ENCODE results near the gene PIGH. TPM values are rescaled to one million over a fixed set of nuclear protein-coding genes. Genes with fewer than 3 reads are reported as not detected.
"Not testable (repeated sequence)": the region's sequence is repeated elsewhere in the genome, so short reads cannot be mapped to it uniquely, and the experiment has no call there.

The PIGH gene
- total RNA-seq, 1 experiment from 2014 or later: 41.4 TPM

DNA sequence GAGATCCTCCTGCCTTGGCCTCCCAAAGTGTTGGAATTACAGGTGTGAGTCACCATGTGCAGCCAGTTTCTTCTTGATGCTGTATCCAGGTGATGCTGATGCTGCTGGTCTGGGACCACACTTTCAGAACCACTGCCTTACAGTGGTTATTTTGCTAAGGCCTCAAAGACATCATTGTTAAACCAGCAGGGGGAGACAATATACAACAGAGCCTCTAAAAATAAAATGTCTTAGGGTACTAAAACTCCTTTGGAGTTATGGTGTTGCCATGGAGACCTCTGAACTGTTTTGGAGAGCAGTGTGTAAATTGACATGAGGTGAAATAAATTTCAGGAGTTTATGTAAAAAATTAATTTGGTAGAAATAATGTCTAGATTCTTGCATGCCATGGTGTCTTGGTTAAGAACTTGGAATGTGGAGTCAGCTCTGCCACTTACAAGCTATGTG, 18.6 kb upstream of the PIGH start:
- peak; percentile 50 for DNase-seq (ENCODE audit: low spot score)
- in situ Hi-C loops (cut with HindIII; ENCODE audit: low sequenced_read_pairs): no loop called here

DNA sequence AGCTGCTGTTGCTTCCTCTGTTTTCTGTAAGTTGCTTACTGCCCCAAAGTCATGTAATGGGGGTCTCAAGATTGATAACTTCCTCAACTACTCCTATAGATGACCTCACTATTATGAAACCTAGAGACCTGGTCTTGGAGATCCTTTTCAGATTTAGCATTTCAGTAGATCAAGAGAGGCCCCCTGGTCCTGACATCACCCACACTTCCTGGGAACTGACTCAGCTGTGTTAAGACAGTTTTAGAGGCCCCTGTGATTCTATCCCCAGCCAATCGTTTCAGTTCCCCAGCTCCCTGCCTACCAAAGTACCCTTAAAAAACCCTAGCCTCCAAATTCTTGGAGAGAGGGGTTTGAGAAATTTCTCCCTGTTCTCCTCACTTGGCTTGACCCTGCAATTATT, 10.4 kb upstream of the PIGH start:
- no peak for DNase-seq (ENCODE audit: low spot score)
- in situ Hi-C loops (cut with HindIII; ENCODE audit: low sequenced_read_pairs): no loop called here

DNA sequence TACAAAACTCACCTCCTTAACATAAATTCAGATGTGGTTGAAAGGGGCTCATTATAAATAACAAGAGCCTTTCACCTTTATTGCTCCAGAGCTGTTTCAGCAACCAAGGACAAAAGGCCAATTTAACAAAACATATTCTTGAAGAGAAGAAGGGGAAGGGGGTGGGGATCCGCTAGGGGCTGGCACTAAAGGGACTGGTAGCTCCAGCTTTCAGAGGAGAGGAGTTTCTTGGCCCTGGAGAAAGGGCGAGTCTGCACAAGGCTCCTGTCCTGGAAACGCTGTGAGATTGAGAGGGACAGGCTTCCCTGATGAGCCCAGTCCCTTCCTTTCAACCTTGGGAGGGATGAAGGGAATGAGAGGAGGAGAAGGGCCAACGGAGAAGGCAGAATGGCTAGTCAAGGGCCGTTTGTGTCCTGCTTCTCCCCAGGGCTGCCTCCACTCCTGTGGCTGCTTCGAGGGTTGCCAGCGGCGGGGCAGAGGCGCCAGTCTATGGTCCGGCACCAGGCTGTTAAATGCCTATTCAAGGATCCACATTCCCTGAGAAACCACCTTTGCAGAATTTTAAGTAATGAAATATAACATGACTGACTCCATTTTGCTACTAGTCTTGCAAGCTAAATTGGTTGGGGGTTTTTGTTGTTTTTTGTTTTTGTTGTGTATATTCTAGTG, 9.7 kb upstream of the PIGH start:
- no peak for DNase-seq (ENCODE audit: low spot score)
- in situ Hi-C loops (cut with HindIII; ENCODE audit: low sequenced_read_pairs): no loop called here

DNA sequence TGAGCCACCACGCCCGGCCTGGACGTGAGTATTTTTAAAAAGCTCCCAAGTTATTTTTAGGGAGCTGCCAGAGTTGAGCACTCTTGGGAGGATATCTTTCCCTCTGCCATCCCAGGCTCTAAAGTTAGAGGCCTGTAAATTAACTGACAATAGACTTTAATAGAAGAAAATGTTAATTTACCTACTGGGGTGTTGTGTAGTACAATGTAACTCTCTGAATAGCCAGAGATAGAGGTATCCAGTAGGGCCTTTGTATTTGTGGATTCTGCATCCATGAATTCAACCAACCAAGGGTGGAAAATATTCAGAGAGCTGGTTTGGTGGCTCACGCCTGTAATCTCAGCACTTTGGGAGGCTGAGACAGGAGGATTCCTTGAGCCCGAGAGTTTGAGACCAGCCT, 7.6 kb upstream of the PIGH start:
- in situ Hi-C loops (cut with HindIII; ENCODE audit: low sequenced_read_pairs): no loop called here
- DNase-seq (ENCODE audit: low spot score): no peak

- in situ Hi-C loops (cut with HindIII; ENCODE audit: low sequenced_read_pairs): no loop called here
- DNase-seq (ENCODE audit: low spot score): no peak
These were observed 3.0 kb upstream of the PIGH start for GRCh38 chr14:67602995-67603545.

DNA sequence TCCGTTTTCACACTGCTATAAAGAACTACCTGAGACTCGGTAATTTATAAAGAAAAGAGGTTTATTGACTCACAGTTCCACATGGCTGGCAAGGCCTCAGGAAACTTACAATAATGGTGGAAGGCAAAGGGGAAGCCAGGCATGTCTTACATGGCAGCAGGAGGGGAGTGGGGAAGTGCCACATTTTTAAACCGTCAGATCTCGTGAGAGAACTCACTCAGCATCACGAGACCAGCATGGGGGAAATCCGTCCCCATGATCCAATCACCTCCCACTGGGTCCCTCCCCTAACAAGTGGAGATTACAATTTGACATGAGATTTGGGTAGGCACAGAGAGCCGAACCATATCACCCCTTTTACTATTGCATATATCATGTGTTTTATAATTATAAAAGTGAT, 2.0 kb upstream of the PIGH start:
- no peak for DNase-seq (ENCODE audit: low spot score)
- in situ Hi-C loops (cut with HindIII; ENCODE audit: low sequenced_read_pairs): no loop called here

- DNase-seq (ENCODE audit: low spot score); in situ Hi-C loops (cut with HindIII; ENCODE audit: low sequenced_read_pairs): not testable (repeated sequence)
These were observed 500 bp upstream of the PIGH start for GRCh38 chr14:67600562-67600974.

- in situ Hi-C loops (cut with HindIII; ENCODE audit: low sequenced_read_pairs): no loop called here
- DNase-seq (ENCODE audit: low spot score): no peak
These were observed 4.7 kb downstream of the PIGH start for GRCh38 chr14:67595392-67595791.

DNA sequence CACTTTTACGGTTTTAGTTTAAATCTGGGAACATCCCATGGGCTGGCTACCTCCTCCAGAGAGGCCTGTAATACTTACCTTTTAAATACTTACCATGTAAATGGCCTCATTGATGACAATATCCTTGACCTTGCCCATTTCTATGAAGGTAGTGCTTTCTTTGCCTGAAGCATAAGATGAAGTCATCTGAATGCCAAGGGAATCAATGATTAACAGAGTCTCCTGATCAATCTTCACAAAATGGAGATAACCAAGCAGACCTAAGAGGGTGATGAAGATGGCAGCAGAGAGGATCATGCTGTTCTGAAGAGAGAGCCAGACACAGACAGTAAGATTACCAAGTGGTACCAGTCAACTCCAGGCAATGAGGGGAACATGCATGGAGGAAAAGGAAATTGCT, 6.4 kb downstream of the PIGH start:
- in situ Hi-C loops (cut with HindIII; ENCODE audit: low sequenced_read_pairs); DNase-seq (ENCODE audit: low spot score): not testable (repeated sequence)

GRCh38 chr14:67589204-67589770, 10.8 kb downstream of the PIGH start:
- no peak for DNase-seq (ENCODE audit: low spot score)
- in situ Hi-C loops (cut with HindIII; ENCODE audit: low sequenced_read_pairs): no loop called here

DNA sequence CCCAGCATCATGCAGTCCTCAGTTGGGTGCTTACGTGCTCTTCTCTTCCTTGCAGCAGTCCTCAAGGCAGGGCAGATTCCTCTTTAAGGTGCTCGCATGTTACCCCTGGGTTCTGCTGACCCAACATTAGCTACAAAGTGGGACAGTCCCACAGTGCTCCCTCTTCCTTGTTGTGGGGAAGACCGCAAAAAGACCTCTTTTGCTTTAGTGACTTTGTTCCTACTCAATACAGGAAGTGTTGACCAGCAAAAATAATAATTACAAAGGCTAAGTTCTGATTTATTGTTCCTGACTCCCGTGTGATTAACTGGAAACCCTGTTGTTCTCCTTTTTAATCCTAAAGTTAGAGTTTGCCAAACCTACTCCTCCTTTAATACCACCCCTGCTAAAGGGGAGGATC, 13.7 kb downstream of the PIGH start:
- in situ Hi-C loops (cut with HindIII; ENCODE audit: low sequenced_read_pairs): no loop called here
- DNase-seq (ENCODE audit: low spot score): no peak

GRCh38 chr14:67584978-67585377, 15.1 kb downstream of the PIGH start:
- DNase-seq (ENCODE audit: low spot score): no peak
- in situ Hi-C loops (cut with HindIII; ENCODE audit: low sequenced_read_pairs): no loop called here

DNA sequence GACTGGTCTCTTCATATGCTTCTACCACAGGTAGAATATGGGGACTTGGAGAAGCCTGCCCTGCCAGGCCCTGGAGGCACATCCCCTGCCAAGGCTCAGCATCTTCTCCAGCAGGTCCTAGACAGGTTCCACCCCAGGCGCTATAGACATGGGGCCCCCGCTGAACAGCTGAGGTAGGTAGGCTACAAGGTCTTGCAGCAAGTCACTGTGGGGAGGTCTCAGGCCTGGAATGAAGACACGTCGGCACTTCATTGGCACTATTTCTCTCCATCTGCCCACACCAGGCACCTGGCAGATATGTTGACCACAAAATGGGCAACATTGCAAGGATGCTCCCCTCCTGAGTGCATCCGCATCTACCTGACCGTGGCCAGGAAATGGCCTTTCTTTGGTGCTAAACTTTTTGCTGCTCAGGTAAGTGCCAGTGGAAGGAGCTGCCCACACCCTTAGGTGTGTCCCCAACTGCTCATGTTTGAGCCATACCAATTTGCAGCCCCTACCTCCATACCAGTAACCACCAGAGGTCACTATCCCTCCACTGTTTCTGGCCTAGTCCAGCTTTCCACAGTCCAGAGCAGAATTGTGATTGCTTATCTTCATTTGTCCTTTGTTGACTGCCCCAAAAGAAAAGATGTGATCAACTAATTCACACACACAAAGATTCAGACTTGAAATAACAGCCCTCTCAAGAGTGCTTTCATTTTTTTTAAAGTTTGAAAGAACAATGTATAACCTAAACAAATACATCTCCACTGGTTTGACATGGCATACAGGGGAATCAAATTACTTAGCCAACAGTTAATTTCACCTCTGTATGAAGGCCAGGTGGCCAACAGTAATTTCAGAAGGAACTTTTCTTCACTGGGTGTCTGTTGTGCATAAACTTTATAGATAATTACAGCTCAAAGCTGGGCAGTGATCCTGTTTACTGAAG, 16.1 kb downstream of the PIGH start:
- DNase-seq (ENCODE audit: low spot score): peak; percentile 79
- in situ Hi-C loops (cut with HindIII; ENCODE audit: low sequenced_read_pairs): no loop called here

- no peak for DNase-seq (ENCODE audit: low spot score)
- in situ Hi-C loops (cut with HindIII; ENCODE audit: low sequenced_read_pairs): no loop called here
These were observed 18.0 kb downstream of the PIGH start for GRCh38 chr14:67582061-67582460.

DNA sequence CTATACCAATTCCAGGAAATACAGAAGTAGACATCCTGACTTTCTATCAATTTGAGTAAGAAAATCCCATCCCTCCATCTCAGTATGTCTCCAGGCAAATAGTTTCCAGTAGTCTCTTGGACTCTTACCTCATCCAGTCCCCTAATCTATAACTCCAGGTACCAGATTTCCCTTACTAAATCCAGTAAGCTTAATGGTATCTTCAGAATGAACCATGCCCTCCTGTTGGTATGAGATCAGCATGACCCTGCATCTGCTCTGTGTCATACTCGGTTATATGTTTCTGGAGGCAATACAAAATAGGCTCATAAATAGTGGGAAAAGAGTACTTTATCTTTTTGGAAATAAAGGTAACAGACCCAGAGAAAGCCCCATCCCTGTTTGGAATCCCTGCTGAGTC, 18.4 kb downstream of the PIGH start:
- in situ Hi-C loops (cut with HindIII; ENCODE audit: low sequenced_read_pairs): no loop called here
- no peak for DNase-seq (ENCODE audit: low spot score)

- in situ Hi-C loops (cut with HindIII; ENCODE audit: low sequenced_read_pairs): no loop called here
- no peak for DNase-seq (ENCODE audit: low spot score)
These were observed 19.5 kb downstream of the PIGH start for GRCh38 chr14:67580336-67581171.

DNA sequence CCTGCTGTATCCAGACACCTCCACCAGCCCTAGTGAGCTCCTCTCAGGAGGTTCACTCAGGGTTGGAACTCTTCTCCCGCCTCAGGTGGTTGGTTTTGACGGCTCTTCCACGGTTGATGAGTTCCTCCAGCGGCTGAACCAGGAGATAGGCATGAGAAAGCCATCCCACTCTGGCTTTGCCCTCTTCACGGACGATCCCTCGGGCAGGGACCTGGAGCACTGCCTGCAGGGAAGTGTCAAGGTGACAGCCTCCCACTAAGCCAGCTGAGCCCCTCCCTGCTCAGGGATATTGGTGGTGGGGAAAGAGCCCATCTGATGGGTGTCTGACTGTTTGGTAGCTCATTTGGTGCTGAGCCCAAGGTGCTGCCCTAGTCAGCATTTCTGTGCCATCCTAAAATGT, 20.4 kb downstream of the PIGH start:
- in situ Hi-C loops (cut with HindIII; ENCODE audit: low sequenced_read_pairs): no loop called here
- no peak for DNase-seq (ENCODE audit: low spot score)

GRCh38 chr14:67579040-67579439, 21.0 kb downstream of the PIGH start:
- DNase-seq (ENCODE audit: low spot score): no peak
- in situ Hi-C loops (cut with HindIII; ENCODE audit: low sequenced_read_pairs): no loop called here

Data from G401 (cell line).